Measurements from ENCODE around the gene MRPS6. TPM values are rescaled to one million over a fixed set of nuclear protein-coding genes. Genes with fewer than 3 reads are reported as not detected.

Gene MRPS6
- total RNA-seq, 4 donors from 2014 or later, result 25.4 to 28.0 (median 26.1) TPM

- TF ChIP-seq, protein P1, sequence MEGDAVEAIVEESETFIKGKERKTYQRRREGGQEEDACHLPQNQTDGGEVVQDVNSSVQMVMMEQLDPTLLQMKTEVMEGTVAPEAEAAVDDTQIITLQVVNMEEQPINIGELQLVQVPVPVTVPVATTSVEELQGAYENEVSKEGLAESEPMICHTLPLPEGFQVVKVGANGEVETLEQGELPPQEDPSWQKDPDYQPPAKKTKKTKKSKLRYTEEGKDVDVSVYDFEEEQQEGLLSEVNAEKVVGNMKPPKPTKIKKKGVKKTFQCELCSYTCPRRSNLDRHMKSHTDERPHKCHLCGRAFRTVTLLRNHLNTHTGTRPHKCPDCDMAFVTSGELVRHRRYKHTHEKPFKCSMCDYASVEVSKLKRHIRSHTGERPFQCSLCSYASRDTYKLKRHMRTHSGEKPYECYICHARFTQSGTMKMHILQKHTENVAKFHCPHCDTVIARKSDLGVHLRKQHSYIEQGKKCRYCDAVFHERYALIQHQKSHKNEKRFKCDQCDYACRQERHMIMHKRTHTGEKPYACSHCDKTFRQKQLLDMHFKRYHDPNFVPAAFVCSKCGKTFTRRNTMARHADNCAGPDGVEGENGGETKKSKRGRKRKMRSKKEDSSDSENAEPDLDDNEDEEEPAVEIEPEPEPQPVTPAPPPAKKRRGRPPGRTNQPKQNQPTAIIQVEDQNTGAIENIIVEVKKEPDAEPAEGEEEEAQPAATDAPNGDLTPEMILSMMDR (IDR thresholded peaks at IDR 0.05), result no peak
- no peak for ATAC-seq (ENCODE audit: low FRiP score)
- no peak for DNase-seq (ENCODE audit: low spot score)
Measured at GRCh38 chr21:34034369-34035014, 38.9 kb upstream of the MRPS6 start.

DNA sequence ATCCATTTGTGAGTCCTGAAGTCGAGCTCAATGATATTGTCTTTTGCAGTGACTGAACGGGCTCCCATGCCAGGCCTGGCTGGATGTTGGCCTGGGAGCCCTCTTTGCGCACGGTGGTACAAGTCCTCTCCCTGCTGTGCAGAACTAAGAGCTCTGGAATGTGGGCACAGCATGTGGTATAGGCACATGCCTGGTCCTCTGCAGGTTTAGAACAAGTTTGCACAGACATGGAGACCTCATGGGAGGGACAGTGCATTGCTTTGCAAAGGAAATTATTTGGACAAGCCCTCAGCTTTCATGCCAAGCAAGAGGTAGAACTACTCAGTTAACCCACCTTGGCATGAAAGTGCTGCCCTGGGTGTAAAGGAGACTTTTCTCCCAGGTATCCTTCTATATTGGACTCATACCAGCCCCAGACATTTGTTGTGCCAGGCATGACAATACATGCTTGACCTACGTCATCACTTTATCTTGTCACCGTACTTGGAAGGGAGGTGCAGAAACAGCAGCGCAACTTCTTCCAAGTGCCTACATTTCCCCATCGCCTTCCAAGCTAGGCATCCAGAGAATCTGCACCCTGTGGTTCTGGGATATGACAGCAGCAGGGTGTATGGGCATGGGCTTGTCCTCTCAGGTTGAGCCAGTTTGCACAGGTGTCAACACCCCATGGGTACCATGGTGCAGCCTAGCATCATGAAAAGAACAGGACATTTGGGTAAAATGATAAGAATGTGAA lies 37.6 kb upstream of the MRPS6 start:
- ATAC-seq (ENCODE audit: low FRiP score) (no peak), DNase-seq (ENCODE audit: low spot score) (no peak)
- TF ChIP-seq, protein P1 (IDR thresholded peaks at IDR 0.05), result no peak

GRCh38 chr21:34037009-34037795 lies 36.2 kb upstream of the MRPS6 start:
- ATAC-seq (ENCODE audit: low FRiP score), result no peak
- no peak for DNase-seq (ENCODE audit: low spot score)
- TF ChIP-seq, protein P1 (IDR thresholded peaks at IDR 0.05), result no peak

- no peak for DNase-seq (ENCODE audit: low spot score)
- TF ChIP-seq, protein P1 (IDR thresholded peaks at IDR 0.05), result no peak
- ATAC-seq (ENCODE audit: low FRiP score), result no peak
Measured at GRCh38 chr21:34039678-34040382, 33.5 kb upstream of the MRPS6 start.

DNA sequence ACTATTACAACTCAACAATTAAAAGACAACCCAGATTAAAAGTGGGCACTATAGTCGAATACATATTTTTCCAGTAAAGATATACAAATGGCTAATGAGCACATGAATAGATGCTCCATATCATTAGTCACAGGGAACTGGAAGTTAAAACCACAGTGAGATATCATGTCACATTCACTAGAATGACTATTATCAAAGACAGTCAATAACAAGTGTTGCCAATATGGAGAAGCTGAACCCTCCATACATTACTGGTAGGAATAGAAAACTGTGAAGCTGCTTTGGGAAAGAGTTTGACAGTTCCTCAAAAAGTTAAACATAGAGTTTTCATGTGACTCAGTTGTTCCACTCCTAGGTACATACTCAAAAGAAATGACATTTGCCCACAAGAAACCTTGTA lies 30.6 kb upstream of the MRPS6 start:
- TF ChIP-seq, protein P1 (IDR thresholded peaks at IDR 0.05), result no peak
- DNase-seq (ENCODE audit: low spot score) (no peak), ATAC-seq (ENCODE audit: low FRiP score) (no peak)

DNA sequence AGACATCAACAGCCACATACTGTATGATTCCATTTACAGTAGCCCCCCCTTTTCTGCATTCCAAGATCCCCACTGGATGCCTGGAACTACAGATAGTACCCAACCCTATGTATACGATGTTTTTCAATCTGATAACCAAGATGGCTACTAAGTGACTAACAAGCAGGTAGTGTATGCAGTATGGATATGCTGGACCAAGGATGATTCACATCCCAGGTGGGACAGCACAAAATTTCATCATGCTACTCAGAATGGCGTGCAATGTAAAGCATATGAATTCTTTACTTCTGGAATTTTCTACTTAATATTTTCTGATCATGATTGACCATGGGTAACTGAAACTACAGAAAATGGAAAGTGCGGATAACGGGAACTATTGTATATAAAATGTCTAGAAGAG lies 30.0 kb upstream of the MRPS6 start:
- DNase-seq (ENCODE audit: low spot score) (no peak), ATAC-seq (ENCODE audit: low FRiP score) (no peak)
- TF ChIP-seq, protein P1 (IDR thresholded peaks at IDR 0.05), result no peak
